Pancreas (tissue), 10 donors: ENCODE results near the gene KLK4. TPM values are rescaled to one million over a fixed set of nuclear protein-coding genes. Genes with fewer than 3 reads are reported as not detected.
A peak's percentile ranks its signal among the peaks of the same experiment; 100 is the strongest.

Experiments used
- ATAC-seq, 4 donors: fragments of 200-7000 bp; cut with Tn5 transposase; one replicate each; pipeline versions ENCODE4 v1.8.0 to v1.9.1; 2020; ENCODE audit warnings: mild to moderate bottlenecking in 4 of 4, moderate library complexity in 4 of 4
- DNase-seq, 6 donors: peaks; one replicate each; pipeline ENCODE4 v3.0.0-alpha.2; 2020
- FAIRE-seq: peaks from 2 replicates; lab custom pipeline; 2012; peaks lifted over from hg19 to GRCh38; lab: Jason Lieb, UNC
- H3K27ac ChIP-seq, 4 donors: fragments of 200-600 bp; sonication (generic); 1 replicate in 3 of 4; 2 replicates in 1 of 4; pipeline versions ENCODE4 v1.5.0 to v1.8.0; 2020
- H3K27me3 ChIP-seq, 4 donors: fragments of 200-600 bp; one replicate each; pipeline ENCODE4 v1.8.0; 2021
- H3K36me3 ChIP-seq, 3 donors: fragments of 200-600 bp; sonication (generic) in 1 of 3; one replicate each; pipeline versions ENCODE4 v1.5.0 to v1.8.0; 2020 to 2021
- H3K4me1 ChIP-seq, 3 donors: fragments of 200-600 bp; one replicate each; pipeline ENCODE4 v1.8.0; 2021
- H3K4me3 ChIP-seq, 4 donors: fragments of 200-600 bp; sonication (generic) in 2 of 4; one replicate each; pipeline versions ENCODE4 v1.5.0 to v1.8.0; 2020 to 2021
- H3K9me3 ChIP-seq, 4 donors: fragments of 200-600 bp; one replicate each; pipeline ENCODE4 v1.8.0; 2021
- WGBS, 2 donors: extraction: QIAGEN DNeasy Blood & Tissue Kit; methylation state at CpG; one replicate each; pipeline ENCODE4 v1.1.7; 2013; 5-methylcytosine and 5-hydroxymethylcytosine counted together
- intact Hi-C, 3 donors: fragments of 100-400 bp; cut with DNase I; formaldehyde crosslinking; loops; one replicate each; pipeline versions ENCODE4 v1.11.1 to v1.14.2; 2022
- polyA plus RNA-seq, 2 donors: library from polyadenylated mRNA; stranded (reverse); fragments of 200-250 nt; gene quantifications; one replicate each; pipeline ENCODE4 v1.2.3, GENCODE V29; 2013
- total RNA-seq, 6 donors: library from RNA; stranded (reverse); fragmentation: NEBNext Ultra II Directional in 4 of 6; extraction: Animal tissue kit (Norgen Biotek cat#: 25700) in 4 of 6; gene quantifications; one replicate each; pipeline versions ENCODE4 v1.2.1 to v1.2.4, GENCODE V29; 2021 to 2023
- TF ChIP-seq, protein P1 (sequence below), 4 donors: fragments of 200-600 bp; sonication (generic) in 3 of 4; IDR thresholded peaks; one replicate each; pipeline versions ENCODE4 v1.5.0 to v1.8.0; 2021; ENCODE audit warnings: antibody characterized with exemption in 4 of 4
- donor health status: healthy with polysubstance abuse.
- donor health status: DM: no; HTN: no; CAD: no; lungs with moderate emphysema.
- donor health status: DM: no; HTN: no; CAD: no.
- donor health status: control.
- donor health status: control.
- donor health status: Bipolar disorder and iron deficiency.
- donor health status: DM: yes; HTN: yes; CAD: no.
- donor health status: DM: no; HTN: no; CAD: no.
- donor health status: DM: no; HTN: no; CAD: no.
- donor health status: DM: yes; HTN: yes; CAD: no.

Gene KLK4
- total and polyA plus RNA-seq, 8 donors: 0.41 TPM; not detected in 7

- no peak for DNase-seq
- Histone ChIP-seq H3K9me3 (no peaks in the 10 kb centered on the region), H3K27me3 (peaks cover 0 to 19% (median 2%) of the 10 kb centered on the region in 4 donors), H3K36me3 (no peaks in the 10 kb centered on the region), H3K4me1 (no peaks in the 10 kb centered on the region), H3K4me3 (no peak overlapping the region), H3K27ac (no peak overlapping the region)
- FAIRE-seq: no peak
- TF ChIP-seq, protein P1, sequence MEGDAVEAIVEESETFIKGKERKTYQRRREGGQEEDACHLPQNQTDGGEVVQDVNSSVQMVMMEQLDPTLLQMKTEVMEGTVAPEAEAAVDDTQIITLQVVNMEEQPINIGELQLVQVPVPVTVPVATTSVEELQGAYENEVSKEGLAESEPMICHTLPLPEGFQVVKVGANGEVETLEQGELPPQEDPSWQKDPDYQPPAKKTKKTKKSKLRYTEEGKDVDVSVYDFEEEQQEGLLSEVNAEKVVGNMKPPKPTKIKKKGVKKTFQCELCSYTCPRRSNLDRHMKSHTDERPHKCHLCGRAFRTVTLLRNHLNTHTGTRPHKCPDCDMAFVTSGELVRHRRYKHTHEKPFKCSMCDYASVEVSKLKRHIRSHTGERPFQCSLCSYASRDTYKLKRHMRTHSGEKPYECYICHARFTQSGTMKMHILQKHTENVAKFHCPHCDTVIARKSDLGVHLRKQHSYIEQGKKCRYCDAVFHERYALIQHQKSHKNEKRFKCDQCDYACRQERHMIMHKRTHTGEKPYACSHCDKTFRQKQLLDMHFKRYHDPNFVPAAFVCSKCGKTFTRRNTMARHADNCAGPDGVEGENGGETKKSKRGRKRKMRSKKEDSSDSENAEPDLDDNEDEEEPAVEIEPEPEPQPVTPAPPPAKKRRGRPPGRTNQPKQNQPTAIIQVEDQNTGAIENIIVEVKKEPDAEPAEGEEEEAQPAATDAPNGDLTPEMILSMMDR (IDR thresholded peaks at IDR 0.05): no peak
- ATAC-seq: peak in 3 of 4 donors; percentile 18 to 26 (median 19)
- intact Hi-C loops: no loop called here
- WGBS, 2 donors: 4 to 6% methylated on average over 12 of the region's 12 CpGs
Measured at GRCh38 chr19:50921426-50922316, 10.5 kb upstream of the KLK4 start.

DNA sequence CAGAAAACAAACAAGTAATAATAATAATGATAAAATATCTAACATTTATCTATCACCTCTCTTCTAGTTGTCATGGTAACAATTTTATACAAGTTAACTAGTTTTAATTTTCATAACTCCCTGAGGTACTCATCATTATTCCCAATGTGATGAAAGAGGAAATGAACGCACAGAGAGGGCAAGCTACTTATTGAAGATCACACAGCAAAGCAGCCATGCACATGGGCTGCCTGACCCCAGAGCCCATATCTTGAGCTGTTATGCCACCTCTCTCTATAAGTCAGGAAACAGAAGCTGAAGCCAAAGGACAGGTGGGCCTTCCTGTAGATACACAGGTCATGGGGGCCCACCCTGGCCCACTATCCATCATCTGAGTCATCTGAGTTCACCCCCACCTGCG, 4.9 kb upstream of the KLK4 start:
- DNase-seq (no peak), ATAC-seq (no peak), FAIRE-seq (no peak)
- Histone ChIP-seq H3K36me3 (no peaks in the 10 kb centered on the region), H3K27me3 (peaks cover 0 to 25% (median 2%) of the 10 kb centered on the region in 4 donors), H3K27ac (no peak overlapping the region), H3K9me3 (no peaks in the 10 kb centered on the region), H3K4me3 (no peak overlapping the region), H3K4me1 (no peaks in the 10 kb centered on the region)
- 42 to 49% methylated on average over 2 of the region's 2 CpGs for WGBS, 2 donors
- intact Hi-C loops: no loop called here
- TF ChIP-seq, protein P1 (IDR thresholded peaks at IDR 0.05): no peak

- no peak for FAIRE-seq
- Histone ChIP-seq H3K36me3 (no peaks in the 10 kb centered on the region), H3K4me1 (no peaks in the 10 kb centered on the region), H3K27ac (no peak overlapping the region), H3K4me3 (no peak overlapping the region), H3K27me3 (peaks cover 0 to 29% (median 2%) of the 10 kb centered on the region in 4 donors), H3K9me3 (no peaks in the 10 kb centered on the region)
- intact Hi-C loops: no loop called here
- TF ChIP-seq, protein P1 (IDR thresholded peaks at IDR 0.05): no peak
- ATAC-seq: peak in 1 of 4 donors; percentile 28
- WGBS, 2 donors: 7 to 9% methylated on average over 20 to 29 of the region's 29 CpGs
- DNase-seq: peak in 1 of 6 donors; percentile 49
Measured at GRCh38 chr19:50912727-50913716, 1.8 kb upstream of the KLK4 start.

GRCh38 chr19:50912102-50912599, 956 bp upstream of the KLK4 start:
- FAIRE-seq: no peak

More at GRCh38 chr19:50912102-50912599, 956 bp upstream of the KLK4 start:
- H3K27ac ChIP-seq: no peak overlapping the region
- no peaks in the 10 kb centered on the region for H3K36me3 ChIP-seq
- DNase-seq (peak in 1 of 6 donors; percentile 30), ATAC-seq (no peak)
- no peaks in the 10 kb centered on the region for H3K9me3 ChIP-seq
- no peaks in the 10 kb centered on the region for H3K4me1 ChIP-seq
- intact Hi-C loops: no loop called here
- H3K4me3 ChIP-seq: no peak overlapping the region
- H3K27me3 ChIP-seq: peaks cover 0 to 30% (median 2%) of the 10 kb centered on the region in 4 donors
- TF ChIP-seq, protein P1 (IDR thresholded peaks at IDR 0.05): no peak
- WGBS, 2 donors: 8 to 9% methylated on average over 20 to 21 of the region's 21 CpGs
